BLaER1 treated with 17β-estradiol and CSF1 and Interleukin-3, amounts not matched to agents 10 nM and 100 nM (cell line): ENCODE measurements around the gene AQP1.

ENCODE experiments used
- H3K27ac ChIP-seq, 11 experiments: shearing (Covaris generic); formaldehyde crosslinking; 2 replicates each; pipeline ENCODE4 v1.8.1; 2022
- H3K27me3 ChIP-seq, 11 experiments: shearing (Covaris generic); formaldehyde crosslinking; 2 replicates each; pipeline ENCODE4 v1.8.1; 2022
- H3K36me3 ChIP-seq, 11 experiments: shearing (Covaris generic); formaldehyde crosslinking; 2 replicates each; pipeline ENCODE4 v1.8.1; 2022
- H3K4me1 ChIP-seq, 10 experiments: shearing (Covaris generic); formaldehyde crosslinking; 2 replicates each; pipeline ENCODE4 v1.8.1; 2022
- H3K4me2 ChIP-seq, 11 experiments: shearing (Covaris generic); formaldehyde crosslinking; 2 replicates each; pipeline ENCODE4 v1.8.1; 2022
- H3K4me3 ChIP-seq, 10 experiments: shearing (Covaris generic); formaldehyde crosslinking; 2 replicates each; pipeline ENCODE4 v1.8.1; 2022
- H3K9ac ChIP-seq, 11 experiments: shearing (Covaris generic); formaldehyde crosslinking; 2 replicates each; pipeline ENCODE4 v1.8.1; 2022
- H3K9me3 ChIP-seq, 11 experiments: shearing (Covaris generic); formaldehyde crosslinking; replicated peaks in 1 of 11; 2 replicates each; pipeline ENCODE4 v1.8.1; 2022
- H4K20me1 ChIP-seq, 11 experiments: shearing (Covaris generic); formaldehyde crosslinking; 2 replicates each; pipeline ENCODE4 v1.8.1; 2022
- Cebpa-rat ChIP-seq, 11 experiments: shearing (Covaris generic); IDR thresholded peaks; 2 replicates each; pipeline ENCODE4 v1.8.1; 2022

Gene AQP1

GRCh38 chr7:30927040-30927439 lies 15.4 kb downstream of the AQP1 start:
- Histone ChIP-seq H3K4me3 (no peak overlapping the region), H3K4me1 (no peaks in the 10 kb centered on the region), H3K4me2 (no peak overlapping the region), H3K9ac (no peak overlapping the region), H3K9me3 (peaks cover 0 to 16% (median 7%) of the 10 kb centered on the region in 11 experiments; a peak in 12 of 22 replicates), H4K20me1 (no peaks in the 10 kb centered on the region), H3K27ac (no peak overlapping the region), H3K27me3 (no peaks in the 10 kb centered on the region), H3K36me3 (no peaks in the 10 kb centered on the region)
- no peak for TF ChIP-seq Cebpa-rat (IDR thresholded peaks at IDR 0.05)

GRCh38 chr7:30927559-30927958 lies 15.9 kb downstream of the AQP1 start:
- Histone ChIP-seq H4K20me1 (no peaks in the 10 kb centered on the region), H3K9ac (no peak overlapping the region), H3K27me3 (no peaks in the 10 kb centered on the region), H3K4me1 (no peaks in the 10 kb centered on the region), H3K36me3 (no peaks in the 10 kb centered on the region), H3K9me3 (peaks cover 0 to 16% (median 7%) of the 10 kb centered on the region in 11 experiments; a peak in 12 of 22 replicates), H3K27ac (no peak overlapping the region), H3K4me3 (no peak overlapping the region), H3K4me2 (no peak overlapping the region)
- TF ChIP-seq Cebpa-rat (IDR thresholded peaks at IDR 0.05), result no peak

- Histone ChIP-seq H4K20me1 (no peaks in the 10 kb centered on the region), H3K4me2 (no peak overlapping the region), H3K9ac (no peak overlapping the region), H3K4me3 (no peak overlapping the region), H3K27me3 (no peaks in the 10 kb centered on the region), H3K4me1 (peaks cover 0 to 6% (median 3%) of the 10 kb centered on the region in 10 experiments; a peak in 10 of 20 replicates), H3K27ac (no peak overlapping the region), H3K9me3 (peaks cover 0 to 16% (median 7%) of the 10 kb centered on the region in 11 experiments; a peak in 12 of 22 replicates), H3K36me3 (no peaks in the 10 kb centered on the region)
- no peak for TF ChIP-seq Cebpa-rat (IDR thresholded peaks at IDR 0.05)
Observed at GRCh38 chr7:30928254-30928872, 16.7 kb downstream of the AQP1 start.

- no peaks in the 10 kb centered on the region for H3K36me3 ChIP-seq
- no peak overlapping the region for H3K4me2 ChIP-seq
- no peak overlapping the region for H3K9ac ChIP-seq
- H3K9me3 ChIP-seq, result peaks cover 0 to 16% (median 7%) of the 10 kb centered on the region in 11 experiments; a peak in 12 of 22 replicates
- peaks cover 0 to 15% (median 11%) of the 10 kb centered on the region in 10 experiments; a peak in 11 of 20 replicates for H3K4me1 ChIP-seq
- TF ChIP-seq Cebpa-rat (IDR thresholded peaks at IDR 0.05), result no peak
- no peaks in the 10 kb centered on the region for H4K20me1 ChIP-seq
- H3K4me3 ChIP-seq, result no peak overlapping the region
- H3K27ac ChIP-seq, result no peak overlapping the region
- no peaks in the 10 kb centered on the region for H3K27me3 ChIP-seq
Observed at GRCh38 chr7:30929686-30930085, 18.0 kb downstream of the AQP1 start.

GRCh38 chr7:30930621-30931020 lies 19.0 kb downstream of the AQP1 start:
- Histone ChIP-seq H3K9me3 (peaks cover 0 to 16% (median 7%) of the 10 kb centered on the region in 11 experiments; a peak in 12 of 22 replicates), H3K4me2 (no peak overlapping the region), H3K4me3 (no peak overlapping the region), H3K9ac (no peak overlapping the region), H3K4me1 (peaks cover 0 to 15% (median 11%) of the 10 kb centered on the region in 10 experiments; a peak in 11 of 20 replicates), H3K36me3 (no peaks in the 10 kb centered on the region), H4K20me1 (no peaks in the 10 kb centered on the region), H3K27ac (no peak overlapping the region), H3K27me3 (no peaks in the 10 kb centered on the region)
- TF ChIP-seq Cebpa-rat (IDR thresholded peaks at IDR 0.05), result no peak

- no peak for TF ChIP-seq Cebpa-rat (IDR thresholded peaks at IDR 0.05)
- H3K36me3 ChIP-seq, result no peaks in the 10 kb centered on the region
- H3K9me3 ChIP-seq, result peaks cover 0 to 16% (median 7%) of the 10 kb centered on the region in 11 experiments; a peak in 12 of 22 replicates
- H3K27ac ChIP-seq, result no peak overlapping the region
- H4K20me1 ChIP-seq, result no peaks in the 10 kb centered on the region
- H3K4me3 ChIP-seq, result no peak overlapping the region
- H3K4me2 ChIP-seq, result no peak overlapping the region
- H3K27me3 ChIP-seq, result no peaks in the 10 kb centered on the region
- H3K4me1 ChIP-seq, result peaks cover 0 to 15% (median 11%) of the 10 kb centered on the region in 10 experiments; a peak in 11 of 20 replicates
- H3K9ac ChIP-seq, result no peak overlapping the region
Observed at GRCh38 chr7:30931161-30931928, 19.7 kb downstream of the AQP1 start.

- Histone ChIP-seq H3K9me3 (peaks cover 0 to 13% (median 4%) of the 10 kb centered on the region in 11 experiments; a peak in 12 of 22 replicates), H3K9ac (no peak overlapping the region), H3K4me2 (no peak overlapping the region), H4K20me1 (no peaks in the 10 kb centered on the region), H3K27ac (no peak overlapping the region), H3K4me1 (peaks cover 0 to 15% (median 11%) of the 10 kb centered on the region in 10 experiments; a peak in 11 of 20 replicates), H3K36me3 (no peaks in the 10 kb centered on the region), H3K4me3 (no peak overlapping the region), H3K27me3 (no peaks in the 10 kb centered on the region)
- TF ChIP-seq Cebpa-rat (IDR thresholded peaks at IDR 0.05), result no peak
Observed at GRCh38 chr7:30931929-30932540, 20.4 kb downstream of the AQP1 start.

GRCh38 chr7:30932562-30932961 lies 20.9 kb downstream of the AQP1 start:
- Histone ChIP-seq H4K20me1 (no peaks in the 10 kb centered on the region), H3K9ac (no peak overlapping the region), H3K4me1 (peaks cover 0 to 15% (median 11%) of the 10 kb centered on the region in 10 experiments; a peak in 11 of 20 replicates), H3K4me2 (no peak overlapping the region), H3K9me3 (peaks cover 0 to 8% (median 0%) of the 10 kb centered on the region in 11 experiments; a peak in 5 of 22 replicates), H3K36me3 (no peaks in the 10 kb centered on the region), H3K27ac (no peak overlapping the region), H3K4me3 (no peak overlapping the region), H3K27me3 (no peaks in the 10 kb centered on the region)
- TF ChIP-seq Cebpa-rat (IDR thresholded peaks at IDR 0.05), result no peak
